ENCODE measurements around the gene GLYR1.
A peak's percentile ranks its signal among the peaks of the same experiment; 100 is the strongest.
"Not testable (repeated sequence)": the region's sequence is repeated elsewhere in the genome, so short reads cannot be mapped to it uniquely, and the experiment has no call there.

GLYR1 gene

GRCh38 chr16:4846901-4847773 is at the start of gene GLYR1, which contains the start of gene UBN1:
GLYR1 (minus strand) TSS chr16:4847288; CDS start chr16:4847265, 23 bp downstream.
UBN1 (plus strand) TSS chr16:4847481; CDS start chr16:4852918, 5,437 bp downstream.
- TF ChIP-seq CTCF (IDR thresholded peaks at IDR 0.05; ENCODE audit: low read depth, low read length, missing control alignments), result no peak
- DNase-seq (ENCODE audit: extremely low read depth, low read depth), result peak; percentile 79
- H3K4me3 ChIP-seq (replicated peaks; ENCODE audit: low read depth, low read length), result peak within 1 kb of the TSS; percentile 94

GRCh38 chr16:4896761-4897160 is 49.7 kb upstream of the GLYR1 start:
- not testable (repeated sequence) for H3K4me3 ChIP-seq (replicated peaks; ENCODE audit: low read depth, low read length); DNase-seq (ENCODE audit: extremely low read depth, low read depth)

- no peak for DNase-seq (ENCODE audit: extremely low read depth, low read depth)
- H3K4me3 ChIP-seq (replicated peaks; ENCODE audit: low read depth, low read length), result no peak overlapping the region
- TF ChIP-seq CTCF (IDR thresholded peaks at IDR 0.05; ENCODE audit: low read depth, low read length, missing control alignments), result no peak
Measured at GRCh38 chr16:4895366-4895765, 48.3 kb upstream of the GLYR1 start.

- TF ChIP-seq CTCF (IDR thresholded peaks at IDR 0.05; ENCODE audit: low read depth, low read length, missing control alignments), result no peak
- H3K4me3 ChIP-seq (replicated peaks; ENCODE audit: low read depth, low read length), result no peak overlapping the region
- DNase-seq (ENCODE audit: extremely low read depth, low read depth), result no peak
Measured at GRCh38 chr16:4894276-4895150, 47.4 kb upstream of the GLYR1 start.

GRCh38 chr16:4893103-4893862 is 46.2 kb upstream of the GLYR1 start:
- no peak for DNase-seq (ENCODE audit: extremely low read depth, low read depth)
- H3K4me3 ChIP-seq (replicated peaks; ENCODE audit: low read depth, low read length), result no peak overlapping the region
- TF ChIP-seq CTCF (IDR thresholded peaks at IDR 0.05; ENCODE audit: low read depth, low read length, missing control alignments), result no peak

GRCh38 chr16:4892361-4893102 is 45.4 kb upstream of the GLYR1 start:
- TF ChIP-seq CTCF (IDR thresholded peaks at IDR 0.05; ENCODE audit: low read depth, low read length, missing control alignments), result no peak
- no peak overlapping the region for H3K4me3 ChIP-seq (replicated peaks; ENCODE audit: low read depth, low read length)
- no peak for DNase-seq (ENCODE audit: extremely low read depth, low read depth)
